Central memory CD4-positive, alpha-beta T cell (primary cell): ENCODE results near the gene LRP2.
"Not testable (repeated sequence)": the region's sequence is repeated elsewhere in the genome, so short reads cannot be mapped to it uniquely, and the experiment has no call there.

Experiments
- DNase-seq: peaks from one replicate; pipeline ENCODE4 v3.0.0; 2022
- total RNA-seq, 3 experiments: gene quantifications; one replicate each; lab custom pipeline; 2026; lab: John Stamatoyannopoulos, UW

Gene LRP2
- 0 to 0.19 (median 0.14) reads per million in 3 experiments for total RNA-seq

DNA sequence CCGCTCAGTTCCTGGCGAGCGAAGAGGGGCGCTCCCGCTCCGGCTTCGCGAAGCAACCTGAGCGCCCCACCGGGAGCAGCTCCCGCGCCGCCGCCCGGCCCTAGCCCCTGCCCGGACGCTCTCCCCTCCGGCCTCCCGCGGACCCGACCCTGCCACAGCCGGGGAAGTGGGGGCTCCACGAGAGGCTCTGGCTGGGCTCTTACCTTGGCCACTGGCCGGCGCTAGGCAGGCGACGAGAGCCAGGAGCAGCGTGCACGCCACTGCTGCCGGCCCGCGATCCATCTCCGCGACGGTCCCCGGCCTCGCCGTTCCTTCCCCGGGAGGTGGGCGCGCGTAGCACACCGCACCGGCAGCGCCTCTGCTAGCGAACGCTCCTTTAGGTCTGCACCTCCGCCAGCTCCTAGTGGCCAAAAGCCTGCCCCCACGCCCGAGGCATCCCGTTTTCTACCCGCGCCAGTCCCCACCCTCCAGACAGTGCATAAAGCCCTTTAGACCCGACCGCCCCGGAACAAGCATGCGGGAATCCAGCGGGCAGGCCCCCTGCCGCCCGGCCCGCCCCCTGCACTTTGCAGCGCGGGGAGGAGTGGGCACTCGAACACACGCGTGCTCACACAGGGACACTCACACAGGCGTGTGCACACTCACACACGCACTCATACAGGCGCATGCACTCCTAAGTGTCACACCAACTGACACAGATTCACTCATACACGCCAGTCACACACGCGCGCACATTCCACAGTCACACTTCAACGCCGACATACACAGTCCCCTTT is at the start of gene LRP2:
Gene LRP2 (minus strand): TSS at position 417 of the 776 bp plus-strand sequence. CDS start 135 bp downstream, at position 282.
- DNase-seq = peak; percentile 7

DNA sequence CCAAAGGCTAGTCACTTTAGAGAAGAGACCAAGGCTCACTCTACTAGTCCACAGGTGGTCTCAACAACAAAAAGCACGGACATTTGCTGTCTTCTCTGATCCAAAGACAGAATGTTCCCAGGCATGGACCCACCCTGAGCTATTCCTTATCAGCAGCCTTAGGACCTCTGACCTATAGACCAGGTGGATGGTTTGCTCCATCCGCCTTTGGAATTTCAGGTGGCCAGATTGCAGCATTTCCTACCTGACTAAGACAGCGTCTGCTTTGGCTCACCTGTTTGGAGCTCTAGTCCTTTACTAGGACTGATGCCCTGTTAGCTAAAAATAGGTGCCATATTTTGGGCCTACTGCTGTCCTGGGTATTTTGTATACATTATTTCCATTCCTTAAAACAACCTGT is 44.6 kb upstream of the LRP2 start:
- DNase-seq = no peak

DNA sequence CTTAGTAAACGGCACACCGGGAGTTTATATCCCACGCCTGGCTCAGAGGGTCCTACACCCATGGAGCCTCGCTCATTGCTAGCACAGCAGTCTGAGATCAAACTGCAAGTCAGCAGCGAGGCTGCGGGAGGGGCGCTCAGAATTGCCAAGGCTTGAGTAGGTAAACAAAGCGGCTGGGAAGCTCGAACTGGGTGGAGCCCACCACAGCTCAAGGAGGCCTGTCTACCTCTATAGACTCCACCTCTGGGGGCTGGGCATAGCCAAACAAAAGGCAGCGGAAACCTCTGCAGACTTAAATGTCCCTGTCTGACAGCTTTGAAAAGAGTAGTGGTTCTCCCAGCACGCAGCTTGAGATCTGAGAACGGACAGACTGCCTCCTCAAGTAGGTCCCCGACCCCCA is 37.2 kb upstream of the LRP2 start:
- DNase-seq = not testable (repeated sequence)

DNA sequence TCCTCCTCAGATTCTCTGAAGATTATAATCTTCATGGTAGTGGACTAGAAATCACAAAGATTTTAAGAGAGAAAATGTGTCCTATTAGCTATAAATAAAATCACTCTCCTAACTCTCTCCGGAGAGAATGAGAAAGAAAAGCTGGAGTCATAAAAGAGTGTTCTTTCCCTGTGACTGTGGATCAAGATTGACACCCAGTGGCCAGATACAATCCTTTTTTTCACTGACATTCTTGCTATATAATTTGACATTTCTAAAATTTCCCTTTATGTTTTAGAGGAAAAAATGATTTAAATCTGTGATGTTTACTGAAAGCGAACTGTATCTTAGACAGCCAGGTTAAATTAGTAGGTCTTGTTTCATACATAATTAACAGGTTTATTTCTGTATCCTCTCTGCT is 35.4 kb upstream of the LRP2 start:
- DNase-seq = no peak

DNA sequence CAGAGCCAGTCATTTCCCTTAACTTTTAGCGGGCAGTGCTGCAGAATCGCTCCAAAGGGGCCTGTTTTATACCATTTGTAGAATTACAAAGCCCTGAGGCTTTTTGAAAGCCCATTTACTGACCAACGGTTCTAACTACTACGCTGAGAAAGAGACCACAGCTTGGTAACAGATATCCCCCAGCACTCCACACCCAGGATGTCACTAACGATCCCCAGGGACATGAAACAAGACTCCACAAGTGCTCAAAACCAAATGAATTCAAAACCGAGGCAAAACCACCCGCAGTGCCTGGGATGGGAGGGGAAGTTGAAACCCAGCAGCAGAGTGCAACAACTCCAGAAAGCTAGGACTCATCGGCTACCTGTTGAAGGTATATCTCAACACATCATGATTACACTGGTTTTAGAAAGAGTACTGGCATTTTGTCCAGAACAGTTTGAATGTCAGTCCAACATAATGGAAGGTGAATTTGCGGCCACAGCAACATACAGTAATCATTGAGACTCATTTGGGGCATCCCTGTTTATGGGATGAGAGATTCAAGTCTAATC is 33.6 kb upstream of the LRP2 start:
- no peak for DNase-seq

DNA sequence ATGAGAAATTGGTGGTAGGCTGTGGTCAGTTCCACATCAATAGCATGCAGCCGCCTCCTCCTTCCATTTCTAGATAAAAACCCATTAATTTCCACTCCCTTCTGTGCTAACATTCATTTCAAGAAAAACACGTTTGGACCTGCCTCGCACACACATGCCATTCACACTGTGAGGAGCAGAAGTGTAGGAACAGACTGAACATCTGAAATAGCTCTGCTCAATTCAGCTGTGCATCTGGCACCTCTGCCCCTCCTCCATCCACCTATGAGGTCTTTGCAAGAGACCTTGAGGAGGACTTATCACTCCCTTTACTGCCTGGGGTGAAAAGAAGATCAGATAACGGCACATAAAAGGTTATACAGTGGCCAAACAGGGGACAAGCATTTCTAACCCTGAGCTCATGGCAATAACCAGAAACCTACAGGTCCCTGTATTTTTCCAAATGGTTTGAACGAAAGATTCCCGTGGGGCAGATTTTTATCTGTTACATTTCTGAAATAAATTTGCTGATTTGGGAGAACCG is 30.8 kb upstream of the LRP2 start:
- no peak for DNase-seq

DNA sequence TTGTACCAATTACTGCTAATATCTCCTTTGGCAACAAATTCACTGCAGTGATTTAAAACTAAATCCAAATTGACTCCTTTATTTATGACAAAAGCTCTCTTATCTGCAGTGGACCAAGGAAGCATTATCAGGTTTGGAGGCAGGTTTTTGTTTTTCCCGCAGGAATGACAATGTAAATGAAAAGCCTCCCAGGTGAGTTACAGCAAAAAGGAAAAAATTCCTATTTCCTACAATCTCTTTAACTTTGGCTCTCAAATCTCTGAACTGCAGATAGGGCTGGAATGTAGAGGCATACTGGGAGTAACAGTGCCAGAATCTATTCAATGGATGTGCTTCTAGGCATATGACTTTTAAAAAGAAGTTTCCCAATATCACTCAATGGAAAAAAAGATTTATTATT is 28.9 kb upstream of the LRP2 start:
- no peak for DNase-seq

DNA sequence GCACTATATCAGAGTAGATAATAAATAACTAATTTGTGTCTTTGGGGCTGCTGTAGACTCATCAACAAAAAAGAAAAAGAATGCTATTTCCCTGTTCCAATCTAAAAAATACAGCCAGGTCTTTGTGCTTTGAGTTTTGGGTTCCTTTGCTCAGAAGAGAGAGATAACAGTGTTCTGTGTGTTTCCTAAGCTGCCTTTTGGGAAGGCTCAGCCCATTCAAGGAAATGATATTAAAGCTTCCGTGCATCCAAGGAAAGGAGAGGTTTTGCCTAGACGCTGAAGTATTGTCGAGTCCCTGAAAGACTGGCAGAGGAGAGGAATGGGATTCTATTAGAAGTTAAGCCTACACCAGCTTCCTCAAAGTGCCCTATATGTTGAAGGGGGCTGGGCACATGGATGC is 25.8 kb upstream of the LRP2 start:
- no peak for DNase-seq

DNA sequence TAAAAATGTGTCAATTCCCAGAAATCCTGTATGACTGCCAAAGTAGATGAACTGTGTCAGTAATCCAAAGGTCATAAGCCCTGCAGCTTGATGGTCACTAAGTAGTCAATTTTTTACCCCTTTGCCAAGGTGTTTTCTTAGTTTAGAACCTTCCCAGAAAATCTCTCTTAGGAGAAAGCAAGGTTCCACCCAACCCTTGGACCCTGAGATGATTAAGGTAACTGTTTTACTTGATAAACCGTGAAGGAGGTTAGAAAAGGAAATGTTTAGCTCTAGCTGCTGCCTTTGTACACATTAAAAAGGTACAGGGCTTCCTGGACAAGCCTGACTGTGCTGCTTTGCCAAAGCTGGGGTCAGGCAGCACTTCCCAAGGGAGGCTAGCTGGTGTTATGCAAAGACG is 24.4 kb upstream of the LRP2 start:
- no peak for DNase-seq

DNA sequence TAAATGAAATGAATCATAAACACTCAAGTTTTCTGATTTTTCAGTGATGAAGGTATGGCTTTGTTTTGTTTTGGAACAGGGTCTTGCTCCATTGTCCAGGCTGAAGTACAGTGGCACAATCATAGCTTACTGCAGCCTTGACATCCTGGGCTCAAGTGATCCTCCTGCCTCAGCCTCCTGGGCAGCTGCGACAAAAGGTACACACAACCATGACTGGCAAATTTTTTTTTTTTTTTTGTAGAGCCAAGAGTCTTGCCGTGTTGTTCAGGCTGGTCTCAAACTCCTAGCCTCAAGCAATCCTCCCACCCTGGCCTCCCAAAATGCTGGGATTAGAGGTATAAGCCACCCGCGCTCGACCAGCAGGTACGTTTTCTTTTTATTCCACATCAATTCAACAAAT is 22.5 kb upstream of the LRP2 start:
- no peak for DNase-seq

DNA sequence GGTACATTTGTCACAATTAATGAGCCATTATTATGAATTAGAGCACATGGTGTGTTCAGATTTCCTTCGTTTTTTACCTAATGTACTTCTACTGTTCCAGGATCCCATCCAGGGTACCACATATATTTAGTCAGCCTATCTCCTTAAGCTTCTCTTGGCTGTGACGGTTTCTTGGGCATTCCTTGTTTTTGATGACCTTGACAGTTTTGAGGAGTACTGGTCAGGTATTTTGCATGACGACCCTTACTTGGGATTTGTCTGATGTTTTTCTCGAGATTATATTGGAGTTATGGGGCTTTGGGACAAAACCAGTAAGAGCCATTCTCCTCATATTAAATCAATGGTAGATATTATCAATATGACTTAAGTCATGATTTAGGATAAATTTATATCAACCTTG is 10.2 kb upstream of the LRP2 start:
- no peak for DNase-seq

DNA sequence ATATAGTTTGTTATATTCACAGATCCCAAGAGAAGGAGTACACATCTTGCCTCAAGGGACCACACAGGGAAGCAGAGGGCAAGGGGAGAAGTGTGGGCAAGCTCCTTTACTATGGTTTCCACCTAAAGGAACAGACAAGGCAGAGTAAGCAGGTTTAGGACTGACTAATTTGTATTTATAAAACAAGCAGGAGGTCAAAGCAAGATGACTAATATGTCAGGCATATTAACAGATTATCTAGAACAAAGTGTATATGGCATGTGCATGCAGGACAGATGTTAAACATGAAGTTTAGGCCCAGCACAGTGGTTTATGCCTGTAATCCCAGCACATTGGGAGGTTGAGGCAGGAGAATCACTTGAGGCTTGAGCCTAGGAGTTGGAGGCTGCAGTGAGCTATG is 3.7 kb upstream of the LRP2 start:
- no peak for DNase-seq

DNA sequence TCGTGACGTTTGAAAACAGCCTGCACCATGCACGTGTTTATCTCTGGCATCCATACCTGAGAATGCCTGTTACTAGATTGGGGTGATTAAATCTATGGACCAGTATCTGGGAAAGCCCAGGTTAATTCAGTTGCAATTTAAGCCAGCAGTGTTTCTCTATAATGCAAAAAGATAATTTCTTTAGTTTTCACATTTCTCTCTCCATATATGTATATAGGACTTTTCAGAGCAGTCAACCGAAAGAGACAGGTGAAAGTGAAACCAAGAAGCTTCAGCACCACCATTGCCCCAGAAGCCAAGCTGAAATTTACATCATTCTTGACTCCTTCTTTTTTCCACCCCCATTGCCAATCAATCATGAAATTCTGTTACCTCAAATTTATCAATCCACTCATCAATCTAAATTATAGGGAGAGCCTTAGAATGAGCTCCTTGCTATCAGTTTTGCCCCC is 2.7 kb upstream of the LRP2 start:
- peak; percentile 16 for DNase-seq

DNA sequence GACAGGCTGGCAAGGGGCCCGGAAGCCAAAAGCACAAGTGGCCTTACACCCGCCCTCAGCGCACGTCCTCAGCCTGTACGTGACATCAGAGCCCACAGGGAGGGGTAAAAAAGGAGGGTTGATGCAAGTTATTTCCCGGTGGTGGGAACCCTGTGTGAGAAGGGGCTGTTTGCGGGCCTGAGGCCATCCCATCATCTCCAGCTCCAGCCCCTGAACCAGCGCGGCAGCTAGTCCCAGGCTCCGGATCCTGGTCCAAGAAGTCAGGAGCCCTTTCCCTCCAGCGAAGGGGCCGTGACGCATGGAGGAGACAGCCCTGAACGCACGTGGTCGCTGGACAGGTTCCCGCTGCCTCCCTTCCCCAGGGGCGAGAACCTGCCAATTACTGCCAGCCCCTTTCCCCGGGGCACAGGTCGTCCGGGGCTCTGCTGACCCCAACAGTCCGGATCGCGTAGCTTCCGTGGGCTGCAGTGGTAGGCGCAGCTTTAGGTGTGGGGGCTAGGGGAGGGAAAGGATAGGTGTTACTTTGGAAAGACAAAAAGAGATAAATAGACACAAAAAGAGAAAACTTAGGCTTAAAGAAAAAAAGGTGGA is 1.3 kb upstream of the LRP2 start:
- peak; percentile 32 for DNase-seq

DNA sequence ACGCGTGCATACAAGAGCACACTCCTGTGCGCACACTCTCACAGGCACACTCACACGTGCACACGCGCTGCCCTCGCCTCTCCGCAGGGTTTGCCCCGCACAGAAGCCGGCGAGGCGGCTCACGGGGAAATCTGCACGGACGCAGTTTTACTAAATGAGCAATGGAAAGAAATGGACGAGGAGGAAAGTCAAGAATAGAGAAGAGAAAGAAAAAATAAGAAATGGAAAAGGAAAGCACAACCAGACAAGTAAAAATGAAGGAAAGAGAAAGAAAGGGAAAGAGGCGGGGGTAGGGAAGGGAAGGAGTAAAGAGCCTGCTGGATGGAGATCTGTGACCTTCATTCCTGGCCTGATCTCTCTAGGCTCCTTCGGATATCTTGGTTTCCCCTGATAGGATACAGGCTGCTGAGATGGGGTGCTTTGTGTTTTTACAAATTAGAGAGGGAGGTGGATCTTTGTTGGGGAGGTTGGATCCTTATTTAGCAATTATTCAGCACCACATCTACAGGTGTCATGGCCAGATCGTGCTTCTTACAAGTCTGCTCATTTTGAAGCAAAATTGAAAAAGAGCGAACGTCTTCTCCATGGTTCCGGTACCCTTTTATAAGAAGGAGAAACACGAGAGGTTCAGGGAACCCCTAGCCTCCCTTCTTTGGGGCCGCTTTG is 693 bp upstream of the LRP2 start:
- DNase-seq = no peak

DNA sequence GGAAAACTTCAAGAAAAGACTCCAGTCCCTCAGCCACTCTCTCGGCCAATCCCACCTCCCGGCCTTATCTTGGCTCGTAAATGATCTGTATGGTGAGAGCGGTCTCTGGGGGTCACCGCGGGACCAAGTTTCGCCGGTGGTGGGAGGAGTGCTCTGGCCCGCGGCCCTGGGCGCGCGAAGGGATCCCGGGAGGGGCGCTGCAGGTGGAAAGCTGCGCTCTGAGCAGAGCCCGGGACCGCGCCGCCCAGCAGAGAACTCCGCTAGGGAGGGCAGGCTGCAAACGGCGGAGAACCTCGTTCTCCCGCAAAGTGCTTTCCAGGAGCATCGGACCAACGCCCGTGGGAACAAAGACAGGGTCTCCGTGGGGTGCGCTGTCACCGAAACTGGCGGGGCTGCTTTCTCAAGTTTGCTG is 622 bp downstream of the LRP2 start:
- no peak for DNase-seq

DNA sequence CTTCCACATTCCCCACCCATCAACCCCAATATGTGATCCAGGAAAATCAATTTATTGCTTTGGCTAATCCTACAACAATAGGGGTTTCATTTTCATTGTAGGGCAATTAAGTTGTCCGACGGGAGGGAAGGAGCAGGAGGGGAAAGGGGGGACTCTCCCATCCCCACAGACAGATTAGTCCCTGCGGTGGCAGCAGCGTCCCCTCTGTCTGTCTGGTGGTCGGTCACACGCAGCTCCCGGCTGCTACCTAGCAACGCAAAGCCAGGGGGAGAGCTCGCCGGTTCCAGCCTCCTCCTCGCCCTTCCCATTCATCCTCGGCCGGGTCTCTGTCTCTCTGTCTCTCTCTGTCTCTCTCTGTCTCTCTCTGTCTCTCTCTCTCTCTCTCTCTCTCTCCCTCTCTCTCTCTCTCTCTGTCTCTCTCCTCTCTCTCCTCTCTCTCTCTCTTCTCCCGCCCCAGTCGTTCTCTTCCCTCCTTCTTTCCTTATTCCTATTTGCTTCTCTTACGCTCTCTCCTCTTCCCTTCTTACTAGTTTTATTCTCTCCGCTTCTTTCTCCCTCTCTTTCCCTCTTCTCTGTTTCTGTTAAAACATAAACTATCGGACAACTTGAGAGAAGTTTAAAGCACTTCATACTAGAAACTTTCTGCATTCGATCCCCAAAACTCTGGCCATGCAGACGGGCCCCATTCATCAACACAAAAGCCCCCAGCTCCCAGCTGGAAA is 1.2 kb downstream of the LRP2 start:
- DNase-seq = no peak

DNA sequence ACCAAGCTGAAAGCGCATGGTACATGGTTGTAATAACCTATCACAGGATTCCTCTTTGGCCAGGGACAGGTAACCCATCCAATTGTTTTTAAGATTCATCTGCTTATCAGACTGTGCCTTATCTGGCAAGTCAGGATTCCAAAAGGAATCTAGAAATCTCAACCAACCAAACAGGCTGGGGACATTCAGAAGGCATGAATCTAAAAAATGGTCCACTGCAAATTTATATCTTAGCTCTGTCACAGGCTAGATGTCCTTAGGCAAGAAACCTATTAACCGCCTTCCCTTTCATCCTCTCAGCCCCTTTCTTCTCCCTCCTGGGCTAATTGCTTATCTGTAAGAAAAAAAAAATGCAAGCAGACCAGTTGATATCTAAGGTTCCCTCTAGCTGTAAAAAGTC is 4.3 kb downstream of the LRP2 start:
- DNase-seq = no peak

DNA sequence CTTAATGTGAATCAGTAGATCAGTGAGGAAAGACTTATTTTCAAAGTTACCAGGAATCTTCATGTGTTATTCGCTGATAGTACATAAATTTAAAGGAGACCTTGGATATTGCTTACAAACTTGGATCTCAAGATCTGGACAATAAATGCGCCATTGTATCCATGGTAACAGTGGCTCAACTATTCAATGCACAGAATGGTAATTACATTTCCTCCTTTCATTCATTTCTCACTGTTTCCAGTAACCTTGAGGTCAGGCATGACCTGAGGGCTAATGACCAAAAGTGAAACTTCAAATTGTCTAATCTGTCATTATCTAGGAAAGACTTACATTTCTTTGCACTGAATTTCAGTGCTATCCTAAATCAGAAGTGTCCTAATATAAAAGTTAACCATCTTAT is 8.1 kb downstream of the LRP2 start:
- DNase-seq = no peak

DNA sequence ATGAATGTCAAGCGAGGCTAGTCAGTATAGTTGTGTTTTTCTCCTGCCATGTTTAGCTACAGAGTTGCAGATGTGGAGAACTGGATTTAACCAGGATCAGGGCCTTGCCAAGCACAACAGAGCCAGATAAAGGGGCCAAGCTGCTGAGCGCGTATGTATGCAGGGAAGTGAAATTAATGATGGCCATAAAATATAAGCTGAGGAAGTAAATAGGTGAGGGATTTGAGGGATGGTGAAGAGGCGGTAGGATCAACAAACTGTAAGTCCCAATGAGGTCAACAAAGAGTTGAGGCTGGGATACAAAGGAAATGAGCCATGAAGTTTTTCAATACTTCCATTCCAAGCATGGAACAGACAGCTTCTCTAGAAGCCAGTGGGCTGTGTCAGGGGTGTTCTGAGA is 10.6 kb downstream of the LRP2 start:
- no peak for DNase-seq

DNA sequence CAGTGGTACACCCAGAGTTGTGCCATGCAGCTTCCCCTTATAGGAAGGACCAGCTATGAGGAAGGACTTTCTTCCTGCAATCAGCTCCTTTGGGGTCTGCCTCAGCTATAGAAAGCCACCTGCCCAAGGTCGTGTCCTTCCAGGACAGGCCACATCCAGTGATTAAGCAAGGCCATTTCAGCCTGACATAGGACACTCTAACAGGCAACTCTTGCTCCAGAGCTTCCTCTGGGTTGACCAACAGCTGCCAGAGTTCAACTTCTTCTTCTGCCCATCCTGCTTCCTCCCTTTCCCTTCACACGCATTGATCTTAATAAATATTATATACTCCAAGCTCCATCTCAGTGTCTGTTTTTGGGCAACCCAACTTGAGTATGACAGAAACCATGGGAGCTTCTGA is 12.8 kb downstream of the LRP2 start:
- no peak for DNase-seq

DNA sequence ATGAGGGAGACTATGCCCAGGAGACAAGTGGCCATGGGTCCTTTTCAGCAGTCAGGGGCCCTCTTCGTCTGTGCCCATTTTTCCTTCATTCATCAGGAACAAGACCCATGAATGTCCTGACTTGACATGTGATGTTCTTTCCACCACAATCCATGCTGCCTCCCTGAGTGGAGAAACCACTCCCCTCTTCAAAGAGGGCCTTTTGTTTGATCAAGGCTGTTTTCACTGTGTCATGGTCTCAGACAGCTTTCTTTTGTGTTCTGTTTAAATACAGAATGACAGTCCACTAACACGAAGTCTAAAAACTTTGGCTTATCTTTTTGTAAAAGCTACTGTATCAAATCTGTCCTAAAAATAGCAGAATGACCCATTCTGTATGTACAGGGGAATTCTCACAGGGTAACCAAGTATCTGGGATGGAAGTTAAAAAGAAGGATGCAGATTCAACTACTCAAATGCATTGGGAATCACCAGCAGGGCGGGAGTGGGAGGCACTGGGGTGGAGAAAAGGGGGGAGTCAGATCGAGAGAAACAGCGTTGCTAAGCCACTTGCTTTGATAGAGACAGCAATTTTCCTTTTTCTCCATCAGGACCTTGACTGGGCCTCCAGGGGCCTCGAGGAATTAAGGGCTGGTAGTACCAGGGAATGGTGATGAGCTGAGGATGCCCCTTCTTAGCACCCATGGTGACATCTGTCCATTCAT is 13.9 kb downstream of the LRP2 start:
- DNase-seq = no peak
